ENCODE data around the gene FBLN1. TPM values are rescaled to one million over a fixed set of nuclear protein-coding genes. Genes with fewer than 3 reads are reported as not detected.

FBLN1 gene
- total RNA-seq, 1 donor from 2014 or later, result 82.8 TPM

GRCh38 chr22:45483918-45484499, 18.7 kb upstream of the FBLN1 start:
- no peak for DNase-seq
- Histone ChIP-seq H3K27ac (replicated peaks) (no peak overlapping the region), H3K4me3 (no peak overlapping the region), H3K4me1 (no peaks in the 10 kb centered on the region), H3K36me3 (no peaks in the 10 kb centered on the region), H3K9me3 (replicated peaks) (no peaks in the 10 kb centered on the region), H3K27me3 (ENCODE audit: low read depth) (peaks cover 31% of the 10 kb centered on the region)
- TF ChIP-seq CTCF (IDR thresholded peaks at IDR 0.05; ENCODE audit: borderline replicate concordance), result no peak
- intact Hi-C loops (cut with micrococcal nuclease), result no loop called here

- no peak for TF ChIP-seq CTCF (IDR thresholded peaks at IDR 0.05; ENCODE audit: borderline replicate concordance)
- no peaks in the 10 kb centered on the region for H3K4me1 ChIP-seq
- no peak overlapping the region for H3K27ac ChIP-seq (replicated peaks)
- no peaks in the 10 kb centered on the region for H3K36me3 ChIP-seq
- DNase-seq, result no peak
- H3K27me3 ChIP-seq (ENCODE audit: low read depth), result peaks cover 34% of the 10 kb centered on the region
- intact Hi-C loops (cut with micrococcal nuclease), result no loop called here
- no peaks in the 10 kb centered on the region for H3K9me3 ChIP-seq (replicated peaks)
- no peak overlapping the region for H3K4me3 ChIP-seq
These were observed 17.9 kb upstream of the FBLN1 start for GRCh38 chr22:45484742-45485141.

GRCh38 chr22:45485261-45485660, 17.4 kb upstream of the FBLN1 start:
- Histone ChIP-seq H3K4me1 (no peaks in the 10 kb centered on the region), H3K4me3 (no peak overlapping the region), H3K36me3 (no peaks in the 10 kb centered on the region), H3K27me3 (ENCODE audit: low read depth) (peaks cover 35% of the 10 kb centered on the region), H3K27ac (replicated peaks) (no peak overlapping the region), H3K9me3 (replicated peaks) (no peaks in the 10 kb centered on the region)
- TF ChIP-seq CTCF (IDR thresholded peaks at IDR 0.05; ENCODE audit: borderline replicate concordance), result no peak
- intact Hi-C loops (cut with micrococcal nuclease), result no loop called here
- no peak for DNase-seq

GRCh38 chr22:45488764-45489370, 13.8 kb upstream of the FBLN1 start:
- no peak for TF ChIP-seq CTCF (IDR thresholded peaks at IDR 0.05; ENCODE audit: borderline replicate concordance)
- H3K27me3 ChIP-seq (ENCODE audit: low read depth), result peaks cover 49% of the 10 kb centered on the region
- no peak overlapping the region for H3K4me3 ChIP-seq
- no peaks in the 10 kb centered on the region for H3K36me3 ChIP-seq
- no peak overlapping the region for H3K27ac ChIP-seq (replicated peaks)
- no peaks in the 10 kb centered on the region for H3K9me3 ChIP-seq (replicated peaks)
- DNase-seq, result no peak
- H3K4me1 ChIP-seq, result no peaks in the 10 kb centered on the region
- intact Hi-C loops (cut with micrococcal nuclease), result no loop called here

- H3K4me3 ChIP-seq, result no peak overlapping the region
- intact Hi-C loops (cut with micrococcal nuclease), result no loop called here
- H3K27me3 ChIP-seq (ENCODE audit: low read depth), result peaks cover 58% of the 10 kb centered on the region
- no peak for DNase-seq
- H3K27ac ChIP-seq (replicated peaks), result no peak overlapping the region
- H3K4me1 ChIP-seq, result no peaks in the 10 kb centered on the region
- no peak for TF ChIP-seq CTCF (IDR thresholded peaks at IDR 0.05; ENCODE audit: borderline replicate concordance)
- H3K9me3 ChIP-seq (replicated peaks), result no peaks in the 10 kb centered on the region
- H3K36me3 ChIP-seq, result no peaks in the 10 kb centered on the region
These were observed 11.8 kb upstream of the FBLN1 start for GRCh38 chr22:45490836-45491235.

Data from left ventricle myocardium inferior (tissue), 1 donor.